Natural killer cell (primary cell): ENCODE measurements around the gene SPANXN2. TPM values are rescaled to one million over a fixed set of nuclear protein-coding genes. Genes with fewer than 3 reads are reported as not detected.

Source experiments
- ATAC-seq, 3 donors: fragments of 150-1000 bp in 2 of 3; fragments of 200-7000 bp in 1 of 3; cut with Tn5 transposase; 1 replicate in 1 of 3; 2 replicates in 2 of 3; pipeline ENCODE4 v1.10.0; 2021; ENCODE audit warnings: mild to moderate bottlenecking in 2 of 3, moderate library complexity in 2 of 3
- DNase-seq, 2 donors: peaks; one replicate each; pipeline versions ENCODE4 v3.0.0 to v3.0.0-alpha.2; 2013 to 2021; ENCODE audit warnings: mixed read lengths in 1 of 2
- H3K27ac ChIP-seq: one replicate; pipeline ENCODE4 v1.5.1; 2013; ENCODE audit warnings: mild to moderate bottlenecking, low read length
- H3K27me3 ChIP-seq: one replicate; pipeline ENCODE4 v1.6.1; 2013; ENCODE audit warnings: low read length; ENCODE audit not compliant: control insufficient read depth, insufficient read depth
- H3K36me3 ChIP-seq: one replicate; pipeline ENCODE4 v1.6.1; 2013; ENCODE audit warnings: low read length; ENCODE audit not compliant: control insufficient read depth, insufficient read depth
- H3K4me1 ChIP-seq: one replicate; pipeline ENCODE4 v1.6.1; 2013; ENCODE audit warnings: low read length; ENCODE audit not compliant: control insufficient read depth, insufficient read depth
- H3K4me3 ChIP-seq: one replicate; pipeline ENCODE4 v1.5.1; 2013; ENCODE audit warnings: low read length
- H3K9me3 ChIP-seq: one replicate; pipeline ENCODE4 v1.6.1; 2013; ENCODE audit warnings: low read length; ENCODE audit not compliant: control insufficient read depth, insufficient read depth
- H3K27ac Mint-ChIP-seq, 2 donors: one replicate each; pipeline ENCODE4 v1.8.0; 2022; ENCODE audit warnings: mild to moderate bottlenecking in 2 of 2, mixed read lengths in 2 of 2, moderate library complexity in 1 of 2
- H3K27me3 Mint-ChIP-seq, 2 donors: one replicate each; pipeline ENCODE4 v1.8.0; 2022; ENCODE audit warnings: low read depth in 2 of 2, mixed read lengths in 2 of 2
- H3K36me3 Mint-ChIP-seq: one replicate; pipeline ENCODE4 v1.8.0; 2022; ENCODE audit warnings: mixed read lengths
- H3K4me1 Mint-ChIP-seq, 2 donors: one replicate each; pipeline ENCODE4 v1.8.0; 2022; ENCODE audit warnings: mixed read lengths in 2 of 2
- H3K4me3 Mint-ChIP-seq: one replicate; pipeline ENCODE4 v1.8.0; 2022; ENCODE audit warnings: mild to moderate bottlenecking, moderate library complexity, mixed read lengths
- H3K9me3 Mint-ChIP-seq, 2 donors: one replicate each; pipeline ENCODE4 v1.8.0; 2022; ENCODE audit warnings: mixed read lengths in 2 of 2
- CTCF ChIP-seq: fragments of 200-600 bp; IDR thresholded peaks from one replicate; pipeline ENCODE4 v1.8.0; 2022; ENCODE audit warnings: antibody characterized with exemption
- WGBS: methylation state at CpG from one replicate; pipeline ENCODE4 v1.1.7; 2013; ENCODE audit warnings: missing lambda C conversion rate; ENCODE audit not compliant: insufficient coverage; 5-methylcytosine and 5-hydroxymethylcytosine counted together
- intact Hi-C: fragments of 100-400 bp; cut with micrococcal nuclease; formaldehyde crosslinking; loops from one replicate; pipeline ENCODE4 v1.14.2; 2022
- total RNA-seq, 4 donors: library from RNA; stranded (reverse); fragments of 120-200 nt in 1 of 4; gene quantifications; one replicate each; pipeline versions ENCODE4 v1.2.3 to v1.2.4, GENCODE V29; 2013 to 2022

SPANXN2 gene
- total RNA-seq, 3 donors from 2014 or later (not counting 1 experiment from before 2014, with no cell fraction given), result not detected

GRCh38 chrX:143757375-143757774, 36.8 kb upstream of the SPANXN2 start:
- Histone ChIP-seq H3K27ac (no peak overlapping the region), H3K27me3 (no peaks in the 10 kb centered on the region), H3K9me3 (no peaks in the 10 kb centered on the region), H3K4me3 (no peak overlapping the region), H3K4me1 (no peaks in the 10 kb centered on the region), H3K36me3 (no peaks in the 10 kb centered on the region)
- H3K36me3 Mint-ChIP-seq, result no peaks in the 10 kb centered on the region
- TF ChIP-seq CTCF, result no peak
- DNase-seq (no peak), ATAC-seq (no peak)
- no peaks in the 10 kb centered on the region for H3K4me1 Mint-ChIP-seq
- H3K4me3 Mint-ChIP-seq, result no peak overlapping the region
- WGBS, result 95% methylated on average over 20 of the region's 37 CpGs
- peaks cover 0 to 3% of the 10 kb centered on the region in 2 donors for H3K9me3 Mint-ChIP-seq
- H3K27me3 Mint-ChIP-seq, result no peaks in the 10 kb centered on the region
- intact Hi-C loops, result no loop called here
- H3K27ac Mint-ChIP-seq, result no peak overlapping the region

- H3K9me3 ChIP-seq, result no peaks in the 10 kb centered on the region
- H3K27me3 Mint-ChIP-seq, result no peaks in the 10 kb centered on the region
These were observed 33.6 kb upstream of the SPANXN2 start for GRCh38 chrX:143754183-143754582.

GRCh38 chrX:143733866-143734265, 13.3 kb upstream of the SPANXN2 start:
- Histone ChIP-seq H3K27me3 (no peaks in the 10 kb centered on the region), H3K9me3 (peaks cover 3% of the 10 kb centered on the region), H3K4me3 (no peak overlapping the region), H3K27ac (no peak overlapping the region), H3K4me1 (no peaks in the 10 kb centered on the region), H3K36me3 (no peaks in the 10 kb centered on the region)
- intact Hi-C loops, result no loop called here
- DNase-seq (no peak), ATAC-seq (no peak)
- Mint-ChIP-seq H3K4me3 (no peak overlapping the region), H3K27ac (no peak overlapping the region), H3K9me3 (peaks cover 3% of the 10 kb centered on the region in 2 donors), H3K36me3 (no peaks in the 10 kb centered on the region), H3K4me1 (no peaks in the 10 kb centered on the region), H3K27me3 (peaks cover 0 to 5% of the 10 kb centered on the region in 2 donors)
- no peak for TF ChIP-seq CTCF

More at GRCh38 chrX:143754183-143754582, 33.6 kb upstream of the SPANXN2 start:
- H3K4me1 ChIP-seq, result no peaks in the 10 kb centered on the region
- no peaks in the 10 kb centered on the region for H3K27me3 ChIP-seq
- intact Hi-C loops, result no loop called here
- 75% methylated on average over 3 of the region's 3 CpGs for WGBS
- no peaks in the 10 kb centered on the region for H3K4me1 Mint-ChIP-seq
- no peak overlapping the region for H3K27ac Mint-ChIP-seq
- no peaks in the 10 kb centered on the region for H3K36me3 Mint-ChIP-seq
- no peak for TF ChIP-seq CTCF
- no peak overlapping the region for H3K27ac ChIP-seq
- no peak overlapping the region for H3K4me3 ChIP-seq
- H3K36me3 ChIP-seq, result no peaks in the 10 kb centered on the region
- ATAC-seq (no peak), DNase-seq (no peak)
- H3K4me3 Mint-ChIP-seq, result no peak overlapping the region
- peaks cover 0 to 7% of the 10 kb centered on the region in 2 donors for H3K9me3 Mint-ChIP-seq

GRCh38 chrX:143726296-143726695, 5.7 kb upstream of the SPANXN2 start:
- peaks cover 2 to 8% of the 10 kb centered on the region in 2 donors for H3K9me3 Mint-ChIP-seq
- Histone ChIP-seq H3K27me3 (no peaks in the 10 kb centered on the region), H3K36me3 (no peaks in the 10 kb centered on the region), H3K4me1 (no peaks in the 10 kb centered on the region), H3K4me3 (no peak overlapping the region), H3K27ac (no peak overlapping the region), H3K9me3 (no peaks in the 10 kb centered on the region)
- no peaks in the 10 kb centered on the region for H3K27me3 Mint-ChIP-seq
- H3K27ac Mint-ChIP-seq, result no peak overlapping the region
- no peaks in the 10 kb centered on the region for H3K4me1 Mint-ChIP-seq
- no peak overlapping the region for H3K4me3 Mint-ChIP-seq
- H3K36me3 Mint-ChIP-seq, result no peaks in the 10 kb centered on the region
- intact Hi-C loops, result no loop called here
- WGBS, result 94% methylated on average over 12 of the region's 17 CpGs
- ATAC-seq, result no peak
- no peak for DNase-seq
- TF ChIP-seq CTCF, result no peak
